Mucosa of stomach (tissue), 1 donor: ENCODE results near the gene ZNF639.

Experiments used
- H3K27me3 ChIP-seq: one replicate; pipeline ENCODE4 v1.7.0; 2013; ENCODE audit warnings: mild to moderate bottlenecking, low read length; ENCODE audit not compliant: control insufficient read depth, insufficient read depth
- H3K36me3 ChIP-seq: one replicate; pipeline ENCODE4 v1.7.0; 2013; ENCODE audit warnings: low read length; ENCODE audit not compliant: control insufficient read depth, insufficient read depth
- H3K4me1 ChIP-seq: one replicate; pipeline ENCODE4 v1.7.0; 2013; ENCODE audit warnings: mild to moderate bottlenecking, low read length; ENCODE audit not compliant: control insufficient read depth, insufficient read depth
- H3K4me3 ChIP-seq: one replicate; pipeline ENCODE4 v1.7.0; 2013; ENCODE audit warnings: low read length
- H3K9ac ChIP-seq: one replicate; pipeline ENCODE4 v1.7.0; 2013; ENCODE audit warnings: mild to moderate bottlenecking, low read length, moderate library complexity
- H3K9me3 ChIP-seq: one replicate; pipeline ENCODE4 v1.7.0; 2013; ENCODE audit warnings: mild to moderate bottlenecking, low read length, moderate library complexity; ENCODE audit not compliant: control insufficient read depth
- donor health status: Pancreatic carcinoma.

Gene ZNF639

DNA sequence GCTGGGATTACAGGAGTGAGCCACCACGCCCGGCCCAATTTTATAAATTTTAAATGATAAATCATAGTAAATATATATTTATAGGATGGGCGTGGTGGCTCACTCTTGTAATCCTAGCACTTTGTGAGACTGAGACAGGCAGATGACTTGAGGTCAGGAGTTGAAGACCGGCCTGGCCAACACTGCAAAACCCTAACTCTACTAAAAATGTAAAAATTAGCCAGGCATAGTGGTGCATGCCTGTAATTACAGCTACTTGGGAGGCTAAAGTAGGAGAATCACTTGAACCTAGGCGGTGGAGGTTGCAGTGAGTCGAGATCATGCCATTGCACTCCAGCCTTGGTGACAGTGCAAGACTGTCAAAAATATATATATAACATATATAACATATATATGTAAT is 51.1 kb downstream of the ZNF639 start:
- no peaks in the 10 kb centered on the region for H3K4me1 ChIP-seq
- no peaks in the 10 kb centered on the region for H3K9me3 ChIP-seq
- H3K27me3 ChIP-seq = no peaks in the 10 kb centered on the region
- H3K9ac ChIP-seq = no peak overlapping the region
- H3K4me3 ChIP-seq = no peak overlapping the region
- no peaks in the 10 kb centered on the region for H3K36me3 ChIP-seq

DNA sequence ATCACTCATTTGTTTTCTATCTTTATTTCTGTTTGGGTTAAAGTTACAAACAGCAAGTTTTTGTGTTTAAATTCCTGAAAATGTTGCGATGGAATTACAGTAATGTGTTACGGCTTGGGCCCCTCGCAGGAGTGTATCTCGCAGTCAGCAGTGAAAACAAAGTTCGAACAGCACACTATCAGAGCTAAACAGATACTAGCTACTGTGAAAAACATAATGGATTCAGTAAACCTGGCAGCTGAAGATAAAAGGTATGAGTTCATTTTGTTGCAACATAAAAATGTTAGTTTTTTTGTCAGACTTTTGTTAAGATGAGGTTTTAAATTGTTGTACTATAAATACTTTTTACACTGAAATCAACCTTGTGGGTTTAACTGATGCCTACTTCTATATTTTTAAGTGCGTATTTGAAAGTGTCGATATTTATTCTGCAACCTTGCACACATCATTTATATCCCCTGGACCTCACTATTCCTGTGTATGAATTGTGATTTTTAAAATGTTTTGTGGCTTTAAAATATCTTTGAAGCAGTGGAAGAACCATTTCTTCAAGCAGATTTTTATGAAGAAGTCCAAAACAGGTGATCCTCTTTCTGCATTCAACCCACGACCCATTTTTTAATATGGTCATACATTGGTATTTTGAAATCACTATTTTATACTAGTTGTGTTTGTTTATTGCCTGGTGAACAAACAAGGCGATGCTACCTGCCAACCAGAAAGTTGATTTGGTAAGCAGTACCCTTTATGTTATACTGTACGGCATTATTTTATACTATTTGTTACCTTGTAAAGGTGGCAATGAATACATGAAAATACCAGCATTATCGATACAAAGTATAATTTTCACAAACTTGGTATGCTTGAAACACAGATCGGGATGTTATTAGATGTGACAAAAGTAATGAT is 52.5 kb downstream of the ZNF639 start:
- H3K9ac ChIP-seq = no peak overlapping the region
- no peaks in the 10 kb centered on the region for H3K36me3 ChIP-seq
- no peaks in the 10 kb centered on the region for H3K9me3 ChIP-seq
- H3K4me1 ChIP-seq = no peaks in the 10 kb centered on the region
- H3K27me3 ChIP-seq = no peaks in the 10 kb centered on the region
- H3K4me3 ChIP-seq = no peak overlapping the region

DNA sequence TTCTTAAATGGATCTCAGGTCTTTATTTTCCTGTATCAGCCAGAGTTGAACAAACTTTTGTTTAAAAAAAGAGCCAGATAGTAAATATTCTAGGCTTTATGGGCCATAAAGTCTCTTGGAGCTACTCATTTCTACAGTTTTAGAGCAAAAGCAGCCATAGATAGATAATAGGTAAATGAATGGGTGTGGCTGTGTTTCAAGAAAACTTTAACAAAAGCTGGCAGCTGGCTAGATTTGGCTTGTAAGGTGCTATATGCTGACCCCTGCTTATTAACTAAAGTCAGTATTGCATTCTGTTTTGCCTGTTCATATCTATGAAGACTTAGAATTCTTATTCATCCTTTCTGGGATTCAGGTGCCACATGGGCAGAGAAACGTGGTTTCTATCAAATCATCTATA is 53.6 kb downstream of the ZNF639 start:
- Histone ChIP-seq H3K27me3 (no peaks in the 10 kb centered on the region), H3K36me3 (peaks cover 2% of the 10 kb centered on the region)

More for the DNA sequence above, 53.6 kb downstream of the ZNF639 start:
- Histone ChIP-seq H3K9me3 (no peaks in the 10 kb centered on the region), H3K9ac (no peak overlapping the region), H3K4me3 (no peak overlapping the region), H3K4me1 (no peaks in the 10 kb centered on the region)
